Measurements from ENCODE around the gene HIP1R. TPM values are rescaled to one million over a fixed set of nuclear protein-coding genes. Genes with fewer than 3 reads are reported as not detected.

The HIP1R gene
- total RNA-seq (10 to 100 TPM; 32.0 to 33.1 TPM), polyA plus RNA-seq (ENCODE audit: insufficient read length in 6 of 6) (10 to 100 TPM; 23.7 to 36.7 (median 29.2) TPM)
- long read RNA-seq, donor 1, full-length matches to known transcripts, result 2 of 9 reads
- long read RNA-seq, donor 1, partial matches to known transcripts, result 7 of 9 reads
- long read RNA-seq, donor 1, other reads (novel, unspliced or antisense), result 0 of 9 reads
- long read RNA-seq, donor 2, full-length matches to known transcripts, result 2 of 7 reads
- long read RNA-seq, donor 2, partial matches to known transcripts, result 5 of 7 reads
- long read RNA-seq, donor 2, other reads (novel, unspliced or antisense), result 0 of 7 reads
- long read RNA-seq, donor 3, full-length matches to known transcripts, result 2 of 2 reads
- long read RNA-seq, donor 3, partial matches to known transcripts, result 0 of 2 reads
- long read RNA-seq, donor 3, other reads (novel, unspliced or antisense), result 0 of 2 reads
- long read RNA-seq, donor 4, full-length matches to known transcripts, result 1 of 8 reads
- long read RNA-seq, donor 4, partial matches to known transcripts, result 4 of 8 reads
- long read RNA-seq, donor 4, other reads (novel, unspliced or antisense), result 3 of 8 reads
- long read RNA-seq, donor 5, result 0 reads
- long read RNA-seq, donor 6, full-length matches to known transcripts, result 1 of 1 reads
- long read RNA-seq, donor 6, partial matches to known transcripts, result 0 of 1 reads
- long read RNA-seq, donor 6, other reads (novel, unspliced or antisense), result 0 of 1 reads
- long read RNA-seq, donor 7, full-length matches to known transcripts, result 2 of 2 reads
- long read RNA-seq, donor 7, partial matches to known transcripts, result 0 of 2 reads
- long read RNA-seq, donor 7, other reads (novel, unspliced or antisense), result 0 of 2 reads
- long read RNA-seq, donor 8, full-length matches to known transcripts, result 9 of 9 reads
- long read RNA-seq, donor 8, partial matches to known transcripts, result 0 of 9 reads
- long read RNA-seq, donor 8, other reads (novel, unspliced or antisense), result 0 of 9 reads
- long read RNA-seq, donor 9, result 0 reads
- long read RNA-seq, donor 10, full-length matches to known transcripts, result 2 of 6 reads
- long read RNA-seq, donor 10, partial matches to known transcripts, result 3 of 6 reads
- long read RNA-seq, donor 10, other reads (novel, unspliced or antisense), result 1 of 6 reads
- long read RNA-seq, donor 11, full-length matches to known transcripts, result 1 of 8 reads
- long read RNA-seq, donor 11, partial matches to known transcripts, result 7 of 8 reads
- long read RNA-seq, donor 11, other reads (novel, unspliced or antisense), result 0 of 8 reads
- long read RNA-seq, donor 12, full-length matches to known transcripts, result 2 of 2 reads
- long read RNA-seq, donor 12, partial matches to known transcripts, result 0 of 2 reads
- long read RNA-seq, donor 12, other reads (novel, unspliced or antisense), result 0 of 2 reads

DNA sequence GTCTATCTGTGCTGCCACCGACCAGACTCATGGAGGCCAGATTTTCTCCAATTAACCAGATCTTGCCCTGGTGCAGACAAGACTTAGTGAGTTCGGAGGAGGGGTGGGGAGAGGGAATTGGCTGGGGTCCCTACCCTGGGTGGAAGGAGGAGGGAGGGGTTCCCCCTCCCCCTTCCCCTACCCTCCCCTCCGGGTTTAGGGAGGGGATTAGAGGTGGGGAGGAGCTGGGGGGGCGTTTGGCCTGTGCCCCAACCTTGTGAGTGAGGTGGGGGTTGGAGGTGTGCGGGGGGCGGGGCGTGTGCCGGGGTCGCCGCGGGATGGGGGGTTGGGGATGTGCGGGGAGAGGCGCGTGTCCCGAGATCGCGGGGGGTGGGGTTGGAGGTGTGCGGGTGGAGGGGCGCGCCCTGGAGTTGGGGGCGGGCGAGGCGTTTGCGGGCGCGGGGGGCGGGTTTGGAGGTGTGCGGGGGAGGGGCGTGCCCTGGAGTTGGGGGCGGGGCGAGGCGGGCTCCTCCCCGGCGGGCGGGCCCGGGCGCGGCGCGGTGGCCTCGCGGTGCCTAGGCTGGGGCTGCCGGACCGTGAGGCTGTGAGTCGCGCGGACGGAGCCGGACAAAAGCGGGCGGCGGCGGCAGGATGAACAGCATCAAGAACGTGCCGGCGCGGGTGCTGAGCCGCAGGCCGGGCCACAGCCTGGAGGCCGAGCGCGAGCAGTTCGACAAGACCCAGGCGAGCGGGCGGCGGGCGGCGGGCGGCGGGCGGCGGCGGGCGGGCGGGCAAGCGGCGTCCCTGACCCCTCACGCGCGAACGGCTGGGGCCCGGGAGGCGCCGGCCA, at the start of gene HIP1R:
Gene HIP1R (plus strand): TSS at position 537 of the 829 bp plus-strand sequence. CDS start 94 bp downstream, at position 631.
- Histone ChIP-seq H3K9me3 (no peaks in the 10 kb centered on the region), H3K27me3 (peaks cover 0 to 25% of the 10 kb centered on the region in 2 donors), H3K27ac (peak within 1 kb of the TSS; percentile 62 to 79), H3K4me3 (peak within 1 kb of the TSS; percentile 50 to 56), H3K36me3 (no peaks in the 10 kb centered on the region), H3K4me1 (peaks cover 6 to 33% of the 10 kb centered on the region in 2 donors)
- TF ChIP-seq, protein P1, sequence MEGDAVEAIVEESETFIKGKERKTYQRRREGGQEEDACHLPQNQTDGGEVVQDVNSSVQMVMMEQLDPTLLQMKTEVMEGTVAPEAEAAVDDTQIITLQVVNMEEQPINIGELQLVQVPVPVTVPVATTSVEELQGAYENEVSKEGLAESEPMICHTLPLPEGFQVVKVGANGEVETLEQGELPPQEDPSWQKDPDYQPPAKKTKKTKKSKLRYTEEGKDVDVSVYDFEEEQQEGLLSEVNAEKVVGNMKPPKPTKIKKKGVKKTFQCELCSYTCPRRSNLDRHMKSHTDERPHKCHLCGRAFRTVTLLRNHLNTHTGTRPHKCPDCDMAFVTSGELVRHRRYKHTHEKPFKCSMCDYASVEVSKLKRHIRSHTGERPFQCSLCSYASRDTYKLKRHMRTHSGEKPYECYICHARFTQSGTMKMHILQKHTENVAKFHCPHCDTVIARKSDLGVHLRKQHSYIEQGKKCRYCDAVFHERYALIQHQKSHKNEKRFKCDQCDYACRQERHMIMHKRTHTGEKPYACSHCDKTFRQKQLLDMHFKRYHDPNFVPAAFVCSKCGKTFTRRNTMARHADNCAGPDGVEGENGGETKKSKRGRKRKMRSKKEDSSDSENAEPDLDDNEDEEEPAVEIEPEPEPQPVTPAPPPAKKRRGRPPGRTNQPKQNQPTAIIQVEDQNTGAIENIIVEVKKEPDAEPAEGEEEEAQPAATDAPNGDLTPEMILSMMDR (IDR thresholded peaks at IDR 0.05), result no peak
- intact Hi-C loops (cut with DNase I), result no loop called here
- DNase-seq, result peak in 1 of 4 donors; percentile 89
- ATAC-seq, result peak; percentile 60

DNA sequence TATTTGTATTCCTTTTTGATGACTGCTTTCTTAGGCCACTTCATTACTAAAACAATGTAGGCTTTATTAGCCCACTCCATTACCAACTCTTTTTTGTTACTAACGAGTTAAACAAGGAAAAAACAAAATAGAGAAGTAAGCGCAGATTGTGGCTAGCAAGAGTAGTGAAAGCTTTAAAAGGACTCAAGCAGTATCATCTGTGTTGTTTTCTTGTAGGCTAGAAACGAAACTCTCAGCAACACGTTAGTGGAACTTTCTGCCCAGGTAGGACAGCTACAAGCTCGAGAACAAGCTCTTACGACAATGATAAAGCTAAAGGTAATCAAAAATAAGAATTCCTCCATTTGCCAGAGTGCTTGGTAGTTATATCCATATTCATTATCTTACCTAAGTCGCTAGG, 49.8 kb upstream of the HIP1R start:
- Histone ChIP-seq H3K27me3 (no peaks in the 10 kb centered on the region), H3K36me3 (no peaks in the 10 kb centered on the region), H3K27ac (no peak overlapping the region), H3K4me3 (no peak overlapping the region), H3K4me1 (no peaks in the 10 kb centered on the region), H3K9me3 (no peaks in the 10 kb centered on the region)
- intact Hi-C loops (cut with DNase I), result no loop called here
- no peak for DNase-seq
- no peak for ATAC-seq
- TF ChIP-seq, protein P1 (IDR thresholded peaks at IDR 0.05), result no peak

DNA sequence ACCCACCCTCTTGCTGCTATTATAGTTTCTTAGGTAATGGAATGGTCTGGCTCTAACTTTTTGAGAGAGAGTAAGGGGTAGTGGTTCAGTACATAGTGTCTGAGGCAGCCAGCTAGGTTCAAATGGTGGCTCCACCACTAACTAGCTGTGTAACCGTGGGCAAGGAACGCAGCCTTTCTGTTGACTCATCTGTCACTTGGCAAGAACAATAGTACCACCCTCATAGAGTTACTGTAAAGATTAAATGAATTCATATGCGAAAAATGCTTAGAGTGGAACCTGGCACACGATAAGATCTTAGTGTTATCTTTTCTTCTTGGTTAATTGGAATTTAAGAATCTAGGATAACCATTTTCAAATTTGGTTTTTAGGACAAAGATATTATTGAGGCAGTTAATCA, 46.9 kb upstream of the HIP1R start:
- DNase-seq (no peak), ATAC-seq (no peak)
- intact Hi-C loops (cut with DNase I), result no loop called here
- Histone ChIP-seq H3K4me3 (no peak overlapping the region), H3K4me1 (no peaks in the 10 kb centered on the region), H3K27ac (no peak overlapping the region), H3K9me3 (no peaks in the 10 kb centered on the region), H3K27me3 (no peaks in the 10 kb centered on the region), H3K36me3 (no peaks in the 10 kb centered on the region)
- TF ChIP-seq, protein P1 (IDR thresholded peaks at IDR 0.05), result no peak

- Histone ChIP-seq H3K4me1 (peaks cover 0 to 5% of the 10 kb centered on the region in 2 donors), H3K4me3 (no peak overlapping the region), H3K36me3 (no peaks in the 10 kb centered on the region), H3K27ac (no peak overlapping the region), H3K9me3 (no peaks in the 10 kb centered on the region), H3K27me3 (no peaks in the 10 kb centered on the region)
- ATAC-seq (no peak), DNase-seq (no peak)
- TF ChIP-seq, protein P1 (IDR thresholded peaks at IDR 0.05), result no peak
- intact Hi-C loops (cut with DNase I), result loop anchor here in 1 of 2 donors (5.0 kb wide), 1 partner anchor 163 kb away; no protein-coding TSS in a partner anchor
Measured at GRCh38 chr12:122789637-122790036, 45.6 kb upstream of the HIP1R start.

Data from left lung (tissue), 14 donors.